ENCODE results near the gene ZBTB12. TPM values are rescaled to one million over a fixed set of nuclear protein-coding genes. Genes with fewer than 3 reads are reported as not detected.

ZBTB12 gene
- polyA plus RNA-seq, 3 donors, result 0.11 TPM; not detected in 2

GRCh38 chr6:31903957-31904356, 2.1 kb upstream of the ZBTB12 start:
- TF ChIP-seq CTCF (IDR thresholded peaks at IDR 0.05), result no peak
- Histone ChIP-seq H3K9me3 (replicated peaks in 1 of 2; ENCODE audit: control insufficient read depth in 1 of 2, insufficient read depth in 1 of 2, low read length in 2 of 2) (no peaks in the 10 kb centered on the region), H3K36me3 (replicated peaks in 1 of 2; ENCODE audit: control insufficient read depth in 1 of 2, insufficient read depth in 2 of 2, low read length in 2 of 2) (no peaks in the 10 kb centered on the region), H3K4me1 (ENCODE audit: control insufficient read depth in 1 of 2, insufficient read depth in 2 of 2, low read length in 2 of 2) (peaks cover 32 to 45% of the 10 kb centered on the region in 2 donors), H2AFZ (ENCODE audit: insufficient read depth, low read depth, low read length, poor library complexity, severe bottlenecking) (no peak overlapping the region), H3K4me3 (replicated peaks in 1 of 3; ENCODE audit: low read depth in 2 of 3, low read length in 3 of 3) (no peak overlapping the region), H3K4me2 (replicated peaks; ENCODE audit: extremely low read depth, low read length, poor library complexity, severe bottlenecking) (no peak overlapping the region), H3K79me2 (ENCODE audit: insufficient read depth, low read length) (no peaks in the 10 kb centered on the region), H4K20me1 (ENCODE audit: insufficient read depth, low read length) (no peaks in the 10 kb centered on the region), H3K27me3 (ENCODE audit: control insufficient read depth in 2 of 2, insufficient read depth in 2 of 2, low read length in 2 of 2) (no peaks in the 10 kb centered on the region), H3K9ac (ENCODE audit: insufficient read depth, low read length, poor library complexity, severe bottlenecking) (no peak overlapping the region), H3K27ac (ENCODE audit: low read depth in 1 of 2, low read length in 2 of 2) (no peak overlapping the region)
- no peak overlapping the region for H3K27ac Mint-ChIP-seq
- H3K9me3 Mint-ChIP-seq, result peaks cover 0 to 2% (median 0%) of the 10 kb centered on the region in 7 donors
- peaks cover 4 to 26% (median 15%) of the 10 kb centered on the region in 3 donors for H3K27me3 Mint-ChIP-seq (ENCODE audit: low read depth in 3 of 3)
- WGBS (ENCODE audit: insufficient coverage), result no CpG with 5 or more reads among the region's 3 CpGs
- H3K4me1 Mint-ChIP-seq, result peaks cover 33% of the 10 kb centered on the region
- peaks cover 0 to 3% of the 10 kb centered on the region in 2 donors for H3K36me3 Mint-ChIP-seq
- no peak overlapping the region for H3K4me3 Mint-ChIP-seq
- intact Hi-C loops (cut with micrococcal nuclease), result no loop called here
- no peak for DNase-seq

GRCh38 chr6:31901415-31901952, 402 bp downstream of the ZBTB12 start:
- Mint-ChIP-seq H3K27me3 (ENCODE audit: low read depth in 3 of 3) (peaks cover 4 to 26% (median 15%) of the 10 kb centered on the region in 3 donors), H3K9me3 (peaks cover 0 to 2% (median 0%) of the 10 kb centered on the region in 7 donors), H3K27ac (peak overlapping the region in 1 of 7 donors; percentile 18), H3K4me3 (peak overlapping the region; percentile 63 to 84), H3K4me1 (peaks cover 42% of the 10 kb centered on the region), H3K36me3 (peaks cover 0 to 1% of the 10 kb centered on the region in 2 donors)
- Histone ChIP-seq H3K4me2 (replicated peaks; ENCODE audit: extremely low read depth, low read length, poor library complexity, severe bottlenecking) (peak overlapping the region; percentile 93), H3K4me1 (ENCODE audit: control insufficient read depth in 1 of 2, insufficient read depth in 2 of 2, low read length in 2 of 2) (peaks cover 43 to 58% of the 10 kb centered on the region in 2 donors), H2AFZ (ENCODE audit: insufficient read depth, low read depth, low read length, poor library complexity, severe bottlenecking) (peak overlapping the region; percentile 80), H3K9ac (ENCODE audit: insufficient read depth, low read length, poor library complexity, severe bottlenecking) (peak overlapping the region; percentile 62), H3K79me2 (ENCODE audit: insufficient read depth, low read length) (peaks cover 16% of the 10 kb centered on the region), H4K20me1 (ENCODE audit: insufficient read depth, low read length) (no peaks in the 10 kb centered on the region), H3K36me3 (replicated peaks in 1 of 2; ENCODE audit: control insufficient read depth in 1 of 2, insufficient read depth in 2 of 2, low read length in 2 of 2) (no peaks in the 10 kb centered on the region), H3K9me3 (replicated peaks in 1 of 2; ENCODE audit: control insufficient read depth in 1 of 2, insufficient read depth in 1 of 2, low read length in 2 of 2) (no peaks in the 10 kb centered on the region), H3K27me3 (ENCODE audit: control insufficient read depth in 2 of 2, insufficient read depth in 2 of 2, low read length in 2 of 2) (no peaks in the 10 kb centered on the region), H3K27ac (ENCODE audit: low read depth in 1 of 2, low read length in 2 of 2) (peak overlapping the region in 1 of 2 donors; percentile 40), H3K4me3 (replicated peaks in 1 of 3; ENCODE audit: low read depth in 2 of 3, low read length in 3 of 3) (peak overlapping the region; percentile 56 to 77 (median 71))
- TF ChIP-seq CTCF (IDR thresholded peaks at IDR 0.05), result no peak
- intact Hi-C loops (cut with micrococcal nuclease), result no loop called here
- WGBS (ENCODE audit: insufficient coverage), result no CpG with 5 or more reads among the region's 45 CpGs
- DNase-seq, result peak in 2 of 3 donors; percentile 22 to 37

Measured in CD14-positive monocyte (primary cell).